ENCODE measurements around the gene VAV3. TPM values are rescaled to one million over a fixed set of nuclear protein-coding genes. Genes with fewer than 3 reads are reported as not detected.

Gene VAV3
- total RNA-seq, 1 experiment from 2014 or later = 3.8 TPM

DNA sequence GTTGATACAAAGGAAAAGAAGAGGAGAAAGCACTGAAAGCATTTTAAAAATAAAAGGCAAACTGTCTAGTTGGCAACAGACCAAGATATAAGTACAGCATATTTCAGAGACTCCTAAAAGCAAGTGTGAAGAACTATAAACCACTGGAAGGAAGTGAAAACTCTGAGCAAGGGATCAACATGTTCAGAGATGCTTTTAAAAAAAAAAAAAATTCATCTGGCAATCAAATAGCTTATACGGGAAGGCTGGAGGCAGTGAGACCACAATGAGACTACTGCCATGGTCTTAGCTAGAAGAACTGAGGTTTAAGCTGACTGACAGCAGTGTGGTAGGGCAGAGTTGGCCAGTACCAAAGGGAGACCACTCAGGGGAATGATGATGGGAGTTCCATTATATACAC lies 124.3 kb downstream of the VAV3 start:
- no peak for DNase-seq (ENCODE audit: low read depth)

DNA sequence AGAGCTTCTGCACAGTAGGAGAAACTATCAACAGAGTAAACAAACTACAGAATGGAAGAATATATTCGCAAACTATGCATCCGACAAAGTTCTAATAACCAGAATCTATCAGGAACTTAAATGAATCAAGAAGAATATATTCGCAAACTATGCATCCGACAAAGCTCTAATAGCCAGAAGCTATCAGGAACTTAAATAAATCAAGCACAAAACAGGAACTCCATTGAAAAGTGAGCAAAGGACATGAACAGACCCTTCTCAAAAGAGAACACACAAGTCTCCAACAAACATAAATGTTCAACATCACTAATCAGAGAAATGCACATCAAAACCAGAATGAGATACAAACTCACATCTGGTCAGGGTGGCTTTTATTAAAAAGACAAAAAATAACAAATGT lies 126.9 kb downstream of the VAV3 start:
- DNase-seq (ENCODE audit: low read depth) = no peak

DNA sequence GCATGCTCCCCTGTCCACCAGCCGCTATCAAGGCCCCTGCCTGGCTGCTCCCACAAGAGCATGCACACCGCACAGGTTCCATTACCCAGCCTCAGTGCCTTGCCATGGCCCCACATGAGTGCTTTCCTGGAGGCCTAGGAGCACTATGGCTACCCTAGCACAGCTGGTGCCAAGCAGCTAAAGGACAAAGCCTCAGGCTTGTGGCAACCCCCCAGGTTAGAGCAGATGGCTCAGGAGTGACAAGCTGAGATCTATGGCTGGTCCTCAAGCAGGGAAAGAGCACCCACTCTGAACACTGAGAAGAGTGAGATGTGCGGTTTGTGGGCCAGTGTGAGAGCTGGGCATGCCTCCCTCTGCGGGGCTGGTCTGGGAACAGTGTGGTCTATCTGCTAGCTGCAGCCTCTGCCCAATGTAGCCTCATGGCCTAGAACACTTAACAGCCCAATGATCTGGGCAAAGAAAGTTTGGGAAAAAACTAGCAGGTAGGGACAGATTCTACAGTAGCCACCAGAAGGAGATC lies 129.8 kb downstream of the VAV3 start:
- DNase-seq (ENCODE audit: low read depth) = no peak

DNA sequence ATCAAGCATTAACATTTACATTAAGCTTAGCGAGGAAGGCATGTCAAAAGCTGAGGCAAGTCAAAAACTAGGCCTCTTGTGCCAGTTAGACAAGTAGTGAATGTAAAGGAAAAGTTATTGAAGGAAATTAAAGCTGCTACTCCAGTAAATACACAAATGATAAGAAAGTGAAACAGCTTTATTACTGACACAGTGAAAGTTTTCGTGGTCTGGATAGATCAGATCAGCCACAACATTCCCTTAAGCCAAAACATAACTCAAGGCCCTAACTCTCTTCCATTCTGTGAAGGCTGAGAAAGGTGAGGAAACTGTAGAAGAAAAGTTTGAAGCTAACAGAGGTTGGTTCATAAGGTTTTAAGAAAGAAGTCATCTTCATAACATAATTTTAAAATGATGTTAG lies 131.9 kb downstream of the VAV3 start:
- no peak for DNase-seq (ENCODE audit: low read depth)

DNA sequence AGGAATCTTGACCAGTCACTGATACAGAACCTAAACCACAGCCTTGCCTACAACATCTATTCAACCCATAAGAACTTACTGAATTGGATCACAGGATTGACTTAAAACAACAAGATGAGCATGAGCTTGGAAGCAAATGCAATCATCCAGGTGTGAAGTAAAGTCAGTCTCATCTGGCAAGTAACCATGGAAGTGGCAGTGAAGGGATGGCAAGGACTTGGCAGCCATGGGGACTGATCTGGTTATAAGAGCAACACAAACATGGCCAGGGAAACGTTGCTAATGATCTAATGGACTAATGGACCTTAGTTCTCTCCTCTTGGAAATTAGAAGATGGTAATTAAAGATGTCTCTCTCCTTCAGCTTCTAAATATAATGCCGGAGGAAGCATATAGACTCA lies 133.1 kb downstream of the VAV3 start:
- no peak for DNase-seq (ENCODE audit: low read depth)

DNA sequence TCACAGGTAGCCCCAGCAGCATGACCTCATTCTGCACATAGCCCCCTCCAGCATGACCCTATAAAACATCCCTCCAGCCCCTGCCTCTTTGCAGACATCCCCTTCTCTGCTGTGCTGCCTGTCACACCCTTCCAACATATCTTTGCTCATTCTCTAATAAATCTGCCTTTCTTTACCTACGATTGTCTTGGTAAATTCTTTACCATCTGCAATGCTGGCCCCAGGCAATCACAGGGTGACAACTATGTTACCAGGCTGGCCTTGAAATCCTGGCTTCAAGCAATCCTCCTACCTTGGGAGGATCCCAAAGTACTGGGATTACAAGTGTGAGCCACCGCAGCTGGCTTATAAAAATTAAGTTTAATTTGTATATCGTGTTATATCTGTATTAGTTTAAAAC lies 134.5 kb downstream of the VAV3 start:
- DNase-seq (ENCODE audit: low read depth) = no peak

DNA sequence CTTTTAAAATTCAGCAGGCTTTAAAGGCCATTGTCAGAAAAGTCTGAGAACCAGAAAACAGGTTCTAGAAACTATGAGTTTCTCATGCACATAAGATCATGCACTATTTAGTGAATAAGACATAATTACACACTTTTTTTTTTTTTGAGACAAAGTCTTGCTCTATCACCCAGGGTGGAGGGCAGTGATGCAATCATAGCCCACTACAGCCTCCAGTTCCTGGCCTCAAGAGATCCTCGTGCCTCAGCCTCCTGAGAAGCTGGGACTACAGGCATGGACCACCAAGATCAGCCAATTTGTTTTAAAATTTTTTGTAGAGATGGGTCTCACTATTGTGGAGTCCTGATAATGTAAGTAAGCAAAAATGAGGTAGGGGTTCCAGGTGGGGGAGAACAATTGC lies 134.9 kb downstream of the VAV3 start:
- no peak for DNase-seq (ENCODE audit: low read depth)

DNA sequence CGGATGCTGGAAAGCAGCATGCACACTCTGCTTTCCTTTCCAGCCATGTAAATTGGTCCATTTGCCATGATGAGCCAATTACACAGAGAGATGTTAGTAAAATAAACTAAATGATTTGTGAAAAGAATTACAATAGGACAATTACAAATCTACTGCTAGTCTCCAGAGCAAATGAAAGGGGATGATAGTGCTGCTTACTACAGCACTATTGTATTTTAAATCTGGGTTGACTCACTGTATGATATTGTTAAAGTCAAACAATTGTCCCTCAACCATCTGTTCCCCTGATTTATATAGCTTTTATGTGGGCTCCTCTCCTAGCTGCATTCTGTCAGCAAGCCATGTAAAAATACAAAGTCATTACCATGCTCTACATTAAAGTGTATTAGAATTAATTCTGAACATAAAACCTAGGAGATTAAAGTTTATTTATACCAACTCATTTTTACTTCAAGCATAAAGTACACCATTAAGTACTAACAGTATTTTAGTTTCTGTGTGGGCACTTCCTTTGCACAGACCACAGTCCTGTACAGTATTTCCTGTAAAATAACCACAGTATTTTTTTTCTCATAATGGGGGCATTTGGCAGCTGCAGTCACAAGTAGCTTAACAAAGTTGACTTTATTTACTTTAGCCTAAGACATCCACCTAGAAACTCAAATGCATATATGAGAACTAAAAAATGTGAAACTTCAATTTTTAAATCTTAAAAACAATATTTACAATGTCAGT lies 135.8 kb downstream of the VAV3 start:
- peak; percentile 63 for DNase-seq (ENCODE audit: low read depth)

DNA sequence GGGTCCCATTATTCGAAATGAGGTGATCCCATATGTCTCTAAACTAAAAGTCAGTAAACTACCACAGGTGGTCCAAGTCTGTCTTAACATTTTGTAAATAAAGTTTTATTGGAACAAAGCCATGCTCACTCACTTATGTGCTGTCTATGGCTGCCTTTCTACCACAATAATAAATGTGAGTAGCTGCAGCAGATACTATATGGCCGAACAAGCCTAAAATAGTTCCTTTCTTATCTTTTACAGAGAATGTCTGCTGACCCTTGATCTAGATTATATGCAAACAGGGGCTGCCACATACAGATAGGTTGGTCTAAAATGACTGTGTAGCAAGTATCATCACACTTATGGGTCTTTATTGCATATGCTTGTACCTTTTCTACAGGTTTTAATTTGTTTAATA lies 140.0 kb downstream of the VAV3 start:
- no peak for DNase-seq (ENCODE audit: low read depth)

DNA sequence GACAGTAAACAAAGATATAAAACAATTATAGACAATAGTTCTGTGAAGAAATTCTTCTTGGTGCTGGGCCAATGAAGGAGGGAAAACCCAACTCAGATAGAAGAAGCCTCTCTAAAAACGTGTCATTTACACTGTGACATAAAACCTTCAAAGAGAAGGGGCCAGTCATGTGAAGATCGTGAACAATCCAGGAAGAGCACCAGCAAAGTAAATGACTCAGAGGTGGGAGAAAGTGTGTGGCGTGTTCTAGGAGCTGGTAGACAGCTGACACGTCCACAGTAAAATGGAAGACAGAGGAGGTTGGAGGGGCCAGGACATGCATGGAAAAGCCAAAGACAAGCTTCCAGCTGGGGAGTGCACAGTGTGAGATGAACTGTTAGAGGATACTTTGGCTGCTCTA lies 143.6 kb downstream of the VAV3 start:
- DNase-seq (ENCODE audit: low read depth) = no peak

DNA sequence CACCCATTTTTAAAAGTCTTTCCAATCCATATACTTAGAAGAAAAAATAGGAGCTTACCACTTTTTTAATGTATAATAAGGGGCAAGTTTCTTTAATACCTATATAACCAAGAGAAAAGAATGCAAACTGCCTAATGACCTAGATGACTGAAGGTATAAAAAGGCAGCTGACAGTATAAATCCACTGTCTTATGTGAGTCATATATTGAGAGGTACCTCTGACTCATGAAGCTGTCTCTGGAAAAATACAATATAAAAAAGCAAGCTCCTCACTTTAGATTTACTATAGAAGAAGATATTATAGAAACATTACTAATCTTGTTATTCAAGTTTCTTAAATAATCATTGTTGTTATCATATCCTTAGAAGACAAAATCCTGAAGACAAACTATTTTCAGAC lies 144.2 kb downstream of the VAV3 start:
- DNase-seq (ENCODE audit: low read depth) = peak; percentile 30

DNA sequence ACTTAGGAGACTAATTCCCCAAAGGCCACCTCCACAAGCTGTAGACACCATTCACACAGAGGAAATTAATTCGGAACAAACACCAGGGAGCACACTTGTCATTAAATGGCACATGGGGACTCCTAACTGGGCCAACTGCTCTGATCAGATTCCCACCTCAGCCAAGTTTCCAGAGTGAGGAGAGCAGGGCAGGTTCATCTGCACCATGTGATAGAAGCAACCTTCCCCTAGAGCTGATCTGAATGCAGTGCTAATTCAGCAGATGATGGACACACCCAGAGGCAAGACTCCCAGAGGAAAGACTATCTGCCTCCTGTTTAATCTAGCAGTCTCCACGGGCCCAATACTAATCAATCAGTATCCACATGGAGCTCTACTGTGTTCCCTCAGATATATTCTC lies 147.0 kb downstream of the VAV3 start:
- DNase-seq (ENCODE audit: low read depth) = no peak

DNA sequence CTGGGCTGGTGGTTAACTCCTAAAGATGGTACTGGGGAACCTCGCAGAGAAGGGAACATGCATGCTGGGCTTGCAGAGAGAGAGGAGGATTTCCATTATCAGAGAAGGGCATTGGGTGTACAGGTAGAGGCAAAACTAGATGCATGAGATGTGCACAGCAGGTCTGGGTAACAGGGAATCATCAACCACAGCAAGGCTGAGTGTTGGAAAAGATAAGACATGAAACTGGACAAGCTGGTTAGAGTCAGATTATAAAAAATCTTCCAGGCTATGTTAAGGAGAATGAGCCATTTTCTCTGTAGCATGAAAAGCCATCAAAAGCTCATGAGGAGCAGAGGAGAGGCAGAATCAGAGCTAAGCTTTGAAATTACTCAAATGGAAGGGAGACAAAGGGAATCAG lies 147.8 kb downstream of the VAV3 start:
- DNase-seq (ENCODE audit: low read depth) = no peak

DNA sequence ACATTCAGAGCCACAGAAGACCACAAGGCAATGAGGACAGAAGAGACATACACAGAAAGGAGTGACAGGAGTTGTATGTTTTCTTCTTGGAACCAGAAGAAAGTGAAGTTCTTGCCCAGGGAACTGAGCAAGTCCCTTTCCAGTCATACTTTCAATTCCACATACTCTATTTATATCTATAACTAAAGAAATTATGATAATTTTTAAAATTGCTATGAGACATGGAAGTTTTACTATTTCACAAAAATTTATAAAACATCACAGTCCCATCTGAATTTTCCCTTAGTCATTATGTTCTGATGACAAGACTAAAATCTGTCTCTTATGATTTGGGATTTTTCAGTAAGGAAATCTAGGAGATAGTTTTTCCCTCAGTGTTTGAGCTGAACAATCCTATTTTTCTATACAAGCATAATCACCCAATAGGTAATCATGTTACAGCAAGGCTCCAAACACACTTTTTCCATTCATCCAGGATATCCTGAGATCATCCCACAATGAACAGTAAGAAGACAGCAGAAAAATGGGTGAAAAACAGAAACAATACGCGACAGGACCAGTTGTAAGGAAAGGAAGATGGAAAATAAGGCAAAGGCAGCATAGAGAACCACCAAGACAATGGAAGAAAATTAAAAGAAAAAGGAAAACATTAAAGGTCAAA lies 154.6 kb downstream of the VAV3 start:
- DNase-seq (ENCODE audit: low read depth) = no peak

DNA sequence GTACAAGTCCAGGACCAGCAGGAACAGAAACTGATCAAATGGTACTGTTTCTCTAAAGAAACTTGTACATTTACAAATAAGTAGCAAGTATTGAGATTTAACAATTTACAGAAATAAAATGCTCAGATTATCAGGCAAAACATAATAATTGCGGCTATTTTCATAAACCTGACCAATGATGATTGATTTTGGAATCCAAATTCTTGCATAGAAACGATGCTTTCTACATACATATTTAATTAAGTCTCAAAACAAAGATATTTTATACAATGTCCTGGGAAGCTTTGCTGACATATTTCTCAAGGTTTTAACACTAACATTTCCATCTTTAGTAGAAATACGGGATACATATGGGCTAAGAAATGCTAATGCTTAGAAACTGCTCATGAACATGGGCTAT lies 157.1 kb downstream of the VAV3 start:
- no peak for DNase-seq (ENCODE audit: low read depth)

DNA sequence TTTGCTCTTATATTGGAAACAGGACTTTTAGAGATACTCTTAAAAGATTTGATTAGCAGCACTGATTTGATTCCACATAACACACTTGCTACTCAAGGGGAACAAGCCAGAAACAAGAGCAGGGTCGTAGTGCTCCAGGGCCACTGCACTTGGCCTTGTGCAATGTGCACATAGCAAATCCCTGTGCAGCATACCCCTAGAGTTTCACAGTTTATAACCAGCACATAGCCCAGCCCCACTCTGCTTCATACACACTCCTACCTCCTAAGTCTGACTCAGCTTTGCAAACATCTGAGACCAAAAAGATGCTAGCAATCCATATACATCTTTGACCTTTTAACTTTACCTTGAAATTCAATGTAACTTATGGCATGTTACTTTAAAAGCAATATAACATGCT lies 157.6 kb downstream of the VAV3 start:
- DNase-seq (ENCODE audit: low read depth) = no peak

DNA sequence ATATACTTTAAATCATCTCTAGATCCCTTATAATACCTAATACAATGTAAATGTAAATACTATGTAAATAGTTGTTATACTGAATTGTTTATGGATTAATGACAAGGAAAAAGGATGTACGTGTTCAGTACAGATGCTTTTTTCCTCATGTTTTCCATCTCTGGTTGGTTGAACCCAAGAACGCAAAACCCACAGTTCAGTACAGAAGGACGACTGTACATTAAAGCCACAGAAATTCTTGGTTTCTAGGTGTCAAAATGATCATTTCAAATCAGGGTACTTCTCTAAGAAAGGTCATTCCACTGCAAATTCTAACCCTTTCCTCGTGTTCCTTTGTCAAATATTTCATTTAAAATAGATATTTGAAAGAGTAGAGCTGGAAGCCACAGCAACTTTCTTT lies 158.1 kb downstream of the VAV3 start:
- DNase-seq (ENCODE audit: low read depth) = no peak

DNA sequence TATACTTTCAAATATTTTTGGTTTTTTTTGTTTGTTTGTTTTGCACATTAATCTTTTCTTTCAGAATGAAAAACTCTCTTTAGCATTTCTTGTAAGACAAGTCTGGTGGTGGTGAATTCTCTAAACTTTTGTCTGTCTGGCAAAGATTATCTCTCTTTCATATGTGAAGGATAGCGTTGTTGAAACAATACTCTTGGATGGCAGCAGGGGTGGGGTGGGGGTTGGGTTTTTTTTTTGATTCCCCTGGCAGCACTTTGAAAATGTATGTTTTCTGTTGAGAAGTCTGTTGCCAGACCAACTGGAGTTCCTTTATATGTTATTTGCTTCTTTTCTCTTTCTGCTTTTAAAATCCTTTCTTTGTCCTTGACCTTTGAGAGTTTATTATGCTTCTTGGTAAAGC lies 160.2 kb downstream of the VAV3 start:
- DNase-seq (ENCODE audit: low read depth) = no peak

DNA sequence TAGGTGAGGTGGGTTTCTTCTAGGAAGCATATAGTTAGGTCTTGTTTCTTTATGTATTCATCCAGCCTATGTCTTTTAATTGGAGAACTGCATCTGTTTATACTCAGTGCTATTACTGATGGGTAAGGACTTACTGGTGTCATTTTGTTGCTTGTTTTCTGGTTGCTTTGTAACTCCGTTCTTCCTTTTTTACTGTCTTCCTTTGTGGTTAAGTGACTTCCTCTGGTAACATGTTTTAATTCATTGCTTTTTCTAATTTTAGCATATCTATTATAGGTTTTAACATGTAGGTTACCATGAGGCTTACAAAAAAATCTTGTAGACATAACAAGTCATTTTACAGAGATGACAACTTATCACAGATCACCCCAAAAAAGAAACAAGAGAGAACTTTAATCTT lies 160.8 kb downstream of the VAV3 start:
- DNase-seq (ENCODE audit: low read depth) = no peak

DNA sequence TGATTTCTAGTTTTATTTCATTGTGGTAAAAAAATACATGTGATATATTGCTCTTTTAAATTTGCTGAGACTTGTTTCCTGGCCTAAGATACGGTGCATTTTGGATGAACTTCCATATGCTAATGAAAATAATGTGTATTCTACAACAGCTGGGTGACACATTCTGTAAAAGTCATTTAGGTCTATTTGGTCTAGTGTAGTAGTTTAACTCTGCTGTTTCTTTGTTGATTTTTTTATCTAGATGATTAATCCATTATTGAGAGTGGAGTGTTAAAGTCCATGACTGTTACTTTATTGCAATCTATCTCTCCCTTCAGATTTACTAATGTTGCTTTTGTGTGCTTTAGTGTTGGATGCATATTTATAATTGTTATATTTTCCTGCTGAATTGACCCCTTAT lies 161.4 kb downstream of the VAV3 start:
- DNase-seq (ENCODE audit: low read depth) = no peak

DNA sequence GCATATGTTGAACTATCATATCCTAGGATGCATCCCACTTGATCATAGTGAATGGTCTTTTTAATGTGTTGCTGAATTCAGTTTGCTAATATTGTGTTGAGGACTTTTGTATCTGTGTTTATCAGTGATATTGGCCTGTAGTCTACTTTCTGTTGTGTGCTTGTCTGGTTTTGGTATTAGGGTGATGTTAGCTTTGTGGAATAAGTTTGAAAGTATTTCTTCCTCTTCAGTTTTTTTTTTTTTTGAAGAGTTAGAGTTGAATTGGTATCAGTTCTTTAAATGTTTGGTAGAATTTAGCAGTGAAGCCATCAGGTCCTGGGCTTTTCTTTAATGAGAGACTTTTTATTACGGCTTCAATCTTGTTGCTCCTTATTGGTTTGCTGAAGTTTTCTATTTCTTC lies 162.3 kb downstream of the VAV3 start:
- DNase-seq (ENCODE audit: low read depth) = no peak

DNA sequence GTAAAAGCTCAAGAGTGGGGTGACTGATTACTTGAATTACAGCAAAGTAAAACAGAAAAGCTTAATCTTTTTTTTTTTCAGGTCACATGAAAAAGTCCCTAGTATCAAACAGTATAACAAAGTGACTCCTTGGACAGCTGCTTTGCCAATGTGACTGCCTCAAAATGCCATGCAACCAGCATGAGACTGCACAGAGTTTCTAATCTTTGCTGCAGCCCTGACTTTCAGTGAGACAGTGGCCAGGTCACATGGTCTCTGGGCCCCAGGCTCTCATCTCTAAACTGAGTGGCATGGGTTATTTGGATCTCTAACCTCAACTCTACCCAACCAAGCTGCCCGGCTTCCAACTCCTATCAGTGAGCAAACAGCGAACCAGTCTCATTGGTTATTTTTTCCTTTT lies 169.0 kb downstream of the VAV3 start:
- DNase-seq (ENCODE audit: low read depth) = no peak

DNA sequence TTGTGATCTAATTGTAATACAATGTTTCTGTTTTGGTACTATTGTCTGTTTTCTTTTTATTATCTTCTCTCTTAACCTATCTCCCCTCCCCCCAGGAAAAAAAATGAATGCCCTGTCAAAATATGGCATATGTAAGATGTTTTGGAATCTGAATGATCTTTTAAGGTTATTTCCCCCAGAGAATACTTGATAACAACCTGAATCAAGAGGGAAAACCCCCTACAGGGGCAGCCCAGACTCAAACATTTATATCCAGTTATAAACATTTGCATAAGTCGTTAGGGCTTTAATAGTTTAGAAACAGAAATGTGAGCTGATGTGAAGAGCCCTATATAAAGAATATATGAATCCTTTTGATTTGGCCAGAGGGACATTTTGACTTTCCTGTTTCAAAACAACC lies 169.5 kb downstream of the VAV3 start:
- no peak for DNase-seq (ENCODE audit: low read depth)

DNA sequence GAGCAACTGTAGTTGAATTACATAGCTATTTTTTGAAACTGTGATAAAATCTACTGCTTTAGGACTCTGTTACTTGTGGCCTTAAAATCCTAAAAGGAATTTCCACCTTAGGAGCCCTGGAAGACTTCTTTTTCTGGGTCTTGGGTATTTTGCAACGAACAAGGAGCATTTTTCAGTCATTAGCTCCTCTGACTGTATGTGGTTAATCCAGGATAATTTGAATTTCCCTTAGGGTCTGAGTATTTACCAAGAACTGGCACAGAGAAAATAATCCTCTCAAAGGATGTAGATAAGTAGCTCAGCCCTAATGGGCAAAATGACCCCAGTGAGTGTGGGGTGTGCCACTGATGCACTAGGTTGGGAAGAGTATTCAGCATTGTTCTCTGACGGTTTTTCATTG lies 170.4 kb downstream of the VAV3 start:
- DNase-seq (ENCODE audit: low read depth) = no peak
